ENCODE data around the gene EGR1. TPM values are rescaled to one million over a fixed set of nuclear protein-coding genes. Genes with fewer than 3 reads are reported as not detected.
A peak's percentile ranks its signal among the peaks of the same experiment; 100 is the strongest.

The EGR1 gene
- total RNA-seq (2022) (83.7 and 84.0 TPM in 2 replicates), Bru-seq, nascent RNA (percentile 100 among the genes with signal in this experiment), BruChase-seq, experiment 1, labeled RNA remaining after a 2-hour chase (percentile 96 among the genes with signal in this experiment), BruChase-seq, experiment 2, labeled RNA remaining after a 6-hour chase (percentile 97 among the genes with signal in this experiment)
- long read RNA-seq, transcript EGR1-201 (2 exons, 3,138 nt): major isoform, 50 of 110 reads
- long read RNA-seq, partial matches to known transcripts: 0 of 110 reads
- long read RNA-seq, other reads (novel, unspliced or antisense): 60 of 110 reads

DNA sequence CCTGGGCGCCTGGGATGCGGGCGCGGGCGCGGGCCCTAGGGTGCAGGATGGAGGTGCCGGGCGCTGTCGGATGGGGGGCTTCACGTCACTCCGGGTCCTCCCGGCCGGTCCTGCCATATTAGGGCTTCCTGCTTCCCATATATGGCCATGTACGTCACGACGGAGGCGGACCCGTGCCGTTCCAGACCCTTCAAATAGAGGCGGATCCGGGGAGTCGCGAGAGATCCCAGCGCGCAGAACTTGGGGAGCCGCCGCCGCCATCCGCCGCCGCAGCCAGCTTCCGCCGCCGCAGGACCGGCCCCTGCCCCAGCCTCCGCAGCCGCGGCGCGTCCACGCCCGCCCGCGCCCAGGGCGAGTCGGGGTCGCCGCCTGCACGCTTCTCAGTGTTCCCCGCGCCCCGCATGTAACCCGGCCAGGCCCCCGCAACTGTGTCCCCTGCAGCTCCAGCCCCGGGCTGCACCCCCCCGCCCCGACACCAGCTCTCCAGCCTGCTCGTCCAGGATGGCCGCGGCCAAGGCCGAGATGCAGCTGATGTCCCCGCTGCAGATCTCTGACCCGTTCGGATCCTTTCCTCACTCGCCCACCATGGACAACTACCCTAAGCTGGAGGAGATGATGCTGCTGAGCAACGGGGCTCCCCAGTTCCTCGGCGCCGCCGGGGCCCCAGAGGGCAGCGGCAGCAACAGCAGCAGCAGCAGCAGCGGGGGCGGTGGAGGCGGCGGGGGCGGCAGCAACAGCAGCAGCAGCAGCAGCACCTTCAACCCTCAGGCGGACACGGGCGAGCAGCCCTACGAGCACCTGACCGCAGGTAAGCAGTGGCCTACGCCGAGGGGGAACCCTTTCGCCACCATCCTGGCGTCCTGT is at the start of gene EGR1:
Gene EGR1, plus strand, starts transcription at position 219 of the 864 bp plus-strand sequence. Its CDS starts 283 bp downstream, at position 502.
- Mint-ChIP-seq H3K27ac (ENCODE audit: unreplicated experiment) (peak within 1 kb of the TSS; percentile 96), H3K4me3 (ENCODE audit: unreplicated experiment) (peak within 1 kb of the TSS; percentile 73), H3K4me1 (ENCODE audit: low read depth, unreplicated experiment) (peaks cover 32% of the 10 kb centered on the region), H3K9me3 (ENCODE audit: unreplicated experiment) (no peaks in the 10 kb centered on the region), H3K27me3 (ENCODE audit: insufficient read depth, unreplicated experiment) (peaks cover 6% of the 10 kb centered on the region), H3K36me3 (ENCODE audit: insufficient read depth, unreplicated experiment) (peaks cover 68% of the 10 kb centered on the region)
- no peaks in the 10 kb centered on the region for H3K27me3 ChIP-seq (replicated peaks; ENCODE audit: control insufficient read depth, insufficient read depth, low read length)
- peaks cover 9% of the 10 kb centered on the region for H3K36me3 ChIP-seq (ENCODE audit: control insufficient read depth, insufficient read depth, low read length)
- ChIA-PET POLR2A (interaction anchor here (0.5 to 2.6 kb wide), 23 partner anchors 10 to 974 kb away, joined by 3 to 42 read pairs (median 4); partner anchors contain the start of genes DNAJC18, ETF1, FAM53C and HSPA9), CTCF (interaction anchor here (0.6 to 2.9 kb wide), 11 partner anchors 16 to 113 kb away, joined by 3 to 34 read pairs (median 3); partner anchors contain the start of genes ETF1 and KDM3B)
- H3K4me1 ChIP-seq: no peaks in the 10 kb centered on the region; the same call in none of the 2 replicates
- BruUV-seq (replicated peaks): no TSS peak
- TF ChIP-seq, protein P1, sequence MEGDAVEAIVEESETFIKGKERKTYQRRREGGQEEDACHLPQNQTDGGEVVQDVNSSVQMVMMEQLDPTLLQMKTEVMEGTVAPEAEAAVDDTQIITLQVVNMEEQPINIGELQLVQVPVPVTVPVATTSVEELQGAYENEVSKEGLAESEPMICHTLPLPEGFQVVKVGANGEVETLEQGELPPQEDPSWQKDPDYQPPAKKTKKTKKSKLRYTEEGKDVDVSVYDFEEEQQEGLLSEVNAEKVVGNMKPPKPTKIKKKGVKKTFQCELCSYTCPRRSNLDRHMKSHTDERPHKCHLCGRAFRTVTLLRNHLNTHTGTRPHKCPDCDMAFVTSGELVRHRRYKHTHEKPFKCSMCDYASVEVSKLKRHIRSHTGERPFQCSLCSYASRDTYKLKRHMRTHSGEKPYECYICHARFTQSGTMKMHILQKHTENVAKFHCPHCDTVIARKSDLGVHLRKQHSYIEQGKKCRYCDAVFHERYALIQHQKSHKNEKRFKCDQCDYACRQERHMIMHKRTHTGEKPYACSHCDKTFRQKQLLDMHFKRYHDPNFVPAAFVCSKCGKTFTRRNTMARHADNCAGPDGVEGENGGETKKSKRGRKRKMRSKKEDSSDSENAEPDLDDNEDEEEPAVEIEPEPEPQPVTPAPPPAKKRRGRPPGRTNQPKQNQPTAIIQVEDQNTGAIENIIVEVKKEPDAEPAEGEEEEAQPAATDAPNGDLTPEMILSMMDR (IDR thresholded peaks at IDR 0.05; ENCODE audit: insufficient read depth in 1 of 2, low read depth in 1 of 2, low read length in 1 of 2, severe bottlenecking in 1 of 2, unreplicated experiment in 1 of 2): no peak
- no peaks in the 10 kb centered on the region for H3K9me3 ChIP-seq
- peak within 1 kb of the TSS; percentile 92 for H3K4me3 ChIP-seq (ENCODE audit: low read depth, low read length)
- DNase-seq: peak; percentile 96
- intact Hi-C loops (cut with micrococcal nuclease; ENCODE audit: unreplicated experiment): loop anchor here (1.0 kb wide), 1 partner anchor 78 kb away; the partner anchor contains the start of gene ETF1

DNA sequence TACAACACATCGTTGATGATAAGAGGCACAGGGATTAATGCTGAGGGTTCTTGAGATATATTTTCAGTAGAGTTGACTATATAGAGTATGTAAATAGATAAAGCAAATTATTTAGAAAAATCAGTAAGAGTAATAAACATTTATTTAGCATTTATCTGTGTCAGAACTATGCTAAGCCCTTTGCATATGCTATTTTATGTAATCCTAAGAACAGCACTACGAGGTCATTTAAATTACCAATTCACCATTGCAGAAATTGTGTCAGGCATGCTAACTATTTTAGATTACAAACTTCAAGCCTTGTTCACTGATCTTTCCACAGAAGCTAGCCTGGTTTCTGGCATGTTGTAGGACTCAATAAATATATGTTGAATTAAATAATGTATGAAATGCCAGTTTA is 46.8 kb upstream of the EGR1 start:
- H3K9me3 ChIP-seq: no peaks in the 10 kb centered on the region
- no peaks in the 10 kb centered on the region for H3K27me3 Mint-ChIP-seq (ENCODE audit: insufficient read depth, unreplicated experiment)
- no peaks in the 10 kb centered on the region for H3K9me3 Mint-ChIP-seq (ENCODE audit: unreplicated experiment)
- H3K4me1 Mint-ChIP-seq (ENCODE audit: low read depth, unreplicated experiment): no peaks in the 10 kb centered on the region
- no peaks in the 10 kb centered on the region for H3K4me1 ChIP-seq
- no peak for DNase-seq
- no peaks in the 10 kb centered on the region for H3K27me3 ChIP-seq (replicated peaks; ENCODE audit: control insufficient read depth, insufficient read depth, low read length)
- intact Hi-C loops (cut with micrococcal nuclease; ENCODE audit: unreplicated experiment): no loop called here
- TF ChIP-seq, protein P1 (IDR thresholded peaks at IDR 0.05; ENCODE audit: insufficient read depth in 1 of 2, low read depth in 1 of 2, low read length in 1 of 2, severe bottlenecking in 1 of 2, unreplicated experiment in 1 of 2): no peak
- H3K36me3 ChIP-seq (ENCODE audit: control insufficient read depth, insufficient read depth, low read length): no peaks in the 10 kb centered on the region; the same call in 1 of the 2 replicates
- POLR2A ChIA-PET: no interaction called here
- no peak overlapping the region for H3K27ac Mint-ChIP-seq (ENCODE audit: unreplicated experiment)
- peaks cover 48% of the 10 kb centered on the region for H3K36me3 Mint-ChIP-seq (ENCODE audit: insufficient read depth, unreplicated experiment)
- no peak overlapping the region for H3K4me3 Mint-ChIP-seq (ENCODE audit: unreplicated experiment)
- CTCF ChIA-PET: no interaction called here
- no peak overlapping the region for H3K4me3 ChIP-seq (ENCODE audit: low read depth, low read length)
- no TSS peak for BruUV-seq (replicated peaks)

DNA sequence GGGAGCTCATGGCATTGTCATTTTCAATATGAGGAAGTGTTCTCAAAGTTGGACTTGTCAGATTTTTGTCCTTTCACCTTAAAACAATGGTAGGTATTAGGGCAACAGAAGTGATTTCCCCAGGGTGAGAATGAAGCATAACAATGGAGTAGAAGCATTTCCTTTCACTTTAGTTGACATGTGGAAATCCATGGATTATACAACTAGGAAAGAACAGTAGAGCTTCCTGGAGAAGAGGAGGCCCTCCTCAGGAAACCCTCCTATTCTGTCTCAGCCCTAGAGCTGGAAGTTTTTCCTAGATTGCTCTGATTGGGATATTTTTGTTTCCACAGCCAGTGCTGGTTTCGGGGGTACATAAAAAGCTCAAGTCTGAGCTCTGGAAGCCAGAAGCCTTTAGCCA is 40.2 kb upstream of the EGR1 start:
- TF ChIP-seq, protein P1 (IDR thresholded peaks at IDR 0.05; ENCODE audit: insufficient read depth in 1 of 2, low read depth in 1 of 2, low read length in 1 of 2, severe bottlenecking in 1 of 2, unreplicated experiment in 1 of 2): no peak
- ChIA-PET CTCF (interaction anchor here (0.6 kb wide), 1 partner anchor 12 kb away, joined by 7 read pairs; no protein-coding TSS in a partner anchor), POLR2A (no interaction called here)
- H3K4me3 ChIP-seq (ENCODE audit: low read depth, low read length): no peak overlapping the region
- no peaks in the 10 kb centered on the region for H3K27me3 ChIP-seq (replicated peaks; ENCODE audit: control insufficient read depth, insufficient read depth, low read length)
- Mint-ChIP-seq H3K36me3 (ENCODE audit: insufficient read depth, unreplicated experiment) (peaks cover 76% of the 10 kb centered on the region), H3K27ac (ENCODE audit: unreplicated experiment) (no peak overlapping the region), H3K27me3 (ENCODE audit: insufficient read depth, unreplicated experiment) (no peaks in the 10 kb centered on the region), H3K4me3 (ENCODE audit: unreplicated experiment) (no peak overlapping the region), H3K9me3 (ENCODE audit: unreplicated experiment) (no peaks in the 10 kb centered on the region), H3K4me1 (ENCODE audit: low read depth, unreplicated experiment) (no peaks in the 10 kb centered on the region)
- BruUV-seq (replicated peaks): no TSS peak
- no peaks in the 10 kb centered on the region for H3K4me1 ChIP-seq
- no peak for DNase-seq
- intact Hi-C loops (cut with micrococcal nuclease; ENCODE audit: unreplicated experiment): no loop called here
- peaks cover 3% of the 10 kb centered on the region for H3K36me3 ChIP-seq (ENCODE audit: control insufficient read depth, insufficient read depth, low read length)
- H3K9me3 ChIP-seq: no peaks in the 10 kb centered on the region

Data from Caco-2 (cell line).